H9 (cell line): ENCODE data around the gene PROCA1. TPM values are rescaled to one million over a fixed set of nuclear protein-coding genes. Genes with fewer than 3 reads are reported as not detected.
A peak's percentile ranks its signal among the peaks of the same experiment; 100 is the strongest.

Experiments
- DNase-seq: peaks from one replicate; pipeline ENCODE4 v3.0.0-alpha.2; 2017
- H2AFZ ChIP-seq: one replicate; pipeline ENCODE4 v1.6.1; 2013; ENCODE audit warnings: mild to moderate bottlenecking, low read length, control low read depth, moderate library complexity
- H2AK5ac ChIP-seq: 2 replicates; pipeline ENCODE4 v1.6.1; 2013; ENCODE audit warnings: low read length, control low read depth, mixed read lengths; ENCODE audit not compliant: insufficient read length
- H2BK120ac ChIP-seq: one replicate; pipeline ENCODE4 v1.6.1; 2013; ENCODE audit warnings: low read depth, mild to moderate bottlenecking, low read length, control low read depth, inconsistent platforms; ENCODE audit not compliant: poor library complexity, severe bottlenecking
- H2BK12ac ChIP-seq: 2 replicates; pipeline ENCODE4 v1.6.1; 2013; ENCODE audit warnings: low read length, control low read depth, mixed read lengths, low read depth; ENCODE audit not compliant: insufficient read length
- H2BK15ac ChIP-seq: 2 replicates; pipeline ENCODE4 v1.6.1; 2013; ENCODE audit warnings: low read depth, low read length, control low read depth
- H2BK20ac ChIP-seq: one replicate; pipeline ENCODE4 v1.6.1; 2013; ENCODE audit warnings: low read depth, mild to moderate bottlenecking, low read length, control low read depth, inconsistent platforms; ENCODE audit not compliant: poor library complexity, severe bottlenecking
- H2BK5ac ChIP-seq: 2 replicates; pipeline ENCODE4 v1.6.1; 2013; ENCODE audit warnings: low read length, control low read depth, mixed read lengths; ENCODE audit not compliant: insufficient read length
- H3K14ac ChIP-seq: 2 replicates; pipeline ENCODE4 v1.6.1; 2013; ENCODE audit warnings: low read length, control low read depth; ENCODE audit not compliant: insufficient read depth
- H3K18ac ChIP-seq: 2 replicates; pipeline ENCODE4 v1.6.1; 2013; ENCODE audit warnings: low read depth, mild to moderate bottlenecking, mixed read lengths, low read length, control low read depth; ENCODE audit not compliant: insufficient read length
- H3K23ac ChIP-seq: 2 replicates; pipeline ENCODE4 v1.6.1; 2013; ENCODE audit warnings: low read length, control low read depth, mixed read lengths, low read depth; ENCODE audit not compliant: insufficient read length
- H3K23me2 ChIP-seq: 2 replicates; pipeline ENCODE4 v1.6.1; 2013; ENCODE audit warnings: low read depth, mild to moderate bottlenecking, mixed read lengths, low read length, control low read depth; ENCODE audit not compliant: insufficient read length, poor library complexity, severe bottlenecking
- H3K27ac ChIP-seq: 2 replicates; pipeline ENCODE4 v1.5.1; 2013; ENCODE audit warnings: low read length, control low read depth, mixed read lengths, low read depth; ENCODE audit not compliant: insufficient read length
- H3K27me3 ChIP-seq: 2 replicates; pipeline ENCODE4 v1.6.1; 2013; ENCODE audit warnings: low read length, control low read depth, inconsistent platforms; ENCODE audit not compliant: insufficient read depth
- H3K4ac ChIP-seq: 2 replicates; pipeline ENCODE4 v1.6.1; 2013; ENCODE audit warnings: low read depth, mild to moderate bottlenecking, control low read depth, inconsistent platforms, low read length, moderate library complexity
- H3K4me1 ChIP-seq: 2 replicates; pipeline ENCODE4 v1.6.1; 2013; ENCODE audit warnings: low read length, control low read depth, inconsistent platforms; ENCODE audit not compliant: insufficient read depth
- H3K4me2 ChIP-seq: 2 replicates; pipeline ENCODE4 v1.6.1; 2013; ENCODE audit warnings: low read length, control low read depth, mixed read lengths; ENCODE audit not compliant: insufficient read length, insufficient read depth
- H3K56ac ChIP-seq: 2 replicates; pipeline ENCODE4 v1.6.1; 2013; ENCODE audit warnings: low read depth, mild to moderate bottlenecking, mixed read lengths, low read length, control low read depth; ENCODE audit not compliant: insufficient read length
- H3K79me1 ChIP-seq: 2 replicates; pipeline ENCODE4 v1.6.1; 2013; ENCODE audit warnings: low read depth, mild to moderate bottlenecking, moderate library complexity, low read length, control low read depth, inconsistent platforms; ENCODE audit not compliant: insufficient read depth, poor library complexity, severe bottlenecking
- H3K79me2 ChIP-seq: 2 replicates; pipeline ENCODE4 v1.6.1; 2013; ENCODE audit warnings: low read length, control low read depth, inconsistent platforms; ENCODE audit not compliant: insufficient read depth
- H3K9ac ChIP-seq: 2 replicates; pipeline ENCODE4 v1.6.1; 2013; ENCODE audit warnings: low read length, control low read depth, mixed read lengths; ENCODE audit not compliant: insufficient read length; ENCODE audit errors: extremely low read depth
- H3K9me3 ChIP-seq: one replicate; pipeline ENCODE4 v1.6.1; 2013; ENCODE audit warnings: low read depth, low read length, inconsistent platforms; ENCODE audit not compliant: control insufficient read depth
- H3T11ph ChIP-seq: one replicate; pipeline ENCODE4 v1.6.1; 2013; ENCODE audit warnings: mild to moderate bottlenecking, low read length, control low read depth, inconsistent platforms
- H4K20me1 ChIP-seq: one replicate; pipeline ENCODE4 v1.6.1; 2013; ENCODE audit not compliant: control insufficient read depth, insufficient read length, insufficient read depth
- H4K5ac ChIP-seq: 2 replicates; pipeline ENCODE4 v1.6.1; 2013; ENCODE audit warnings: low read depth, mild to moderate bottlenecking, mixed read lengths, low read length, control low read depth; ENCODE audit not compliant: insufficient read length
- H4K8ac ChIP-seq: replicated peaks from 2 replicates; pipeline ENCODE4 v1.6.1; 2013; ENCODE audit warnings: low read length, control low read depth, mixed read lengths, low read depth; ENCODE audit not compliant: insufficient read length
- H4K91ac ChIP-seq: 2 replicates; pipeline ENCODE4 v1.6.1; 2013; ENCODE audit warnings: low read depth, mild to moderate bottlenecking, moderate library complexity, mixed read lengths, low read length, control low read depth; ENCODE audit not compliant: insufficient read length
- H3K27ac Mint-ChIP-seq, 3 experiments: 2 replicates in 2 of 3; 3 replicates in 1 of 3; pipeline ENCODE4 v1.8.0; 2020 to 2021; ENCODE audit warnings: mixed read lengths in 3 of 3, mild to moderate bottlenecking in 1 of 3, moderate library complexity in 1 of 3
- H3K27me3 Mint-ChIP-seq: 2 replicates; pipeline ENCODE4 v1.8.0; 2021; ENCODE audit warnings: low read depth, mild to moderate bottlenecking, moderate library complexity, mixed read lengths
- H3K36me3 Mint-ChIP-seq, 3 experiments: 2 replicates in 2 of 3; 3 replicates in 1 of 3; pipeline ENCODE4 v1.8.0; 2020 to 2021; ENCODE audit warnings: low read depth in 3 of 3, mixed read lengths in 3 of 3; ENCODE audit not compliant: insufficient read depth in 1 of 3
- H3K4me1 Mint-ChIP-seq, 2 experiments: 2 replicates each; pipeline ENCODE4 v1.8.0; 2020; ENCODE audit warnings: mixed read lengths in 2 of 2
- H3K4me3 Mint-ChIP-seq, 2 experiments: 2 replicates in 1 of 2; 3 replicates in 1 of 2; pipeline ENCODE4 v1.8.0; 2020 to 2021; ENCODE audit warnings: mild to moderate bottlenecking in 2 of 2, mixed read lengths in 2 of 2, moderate library complexity in 1 of 2
- H3K9me3 Mint-ChIP-seq, 2 experiments: 2 replicates in 1 of 2; 3 replicates in 1 of 2; pipeline ENCODE4 v1.8.0; 2020; ENCODE audit warnings: mild to moderate bottlenecking in 2 of 2, mixed read lengths in 2 of 2, moderate library complexity in 1 of 2
- CTCF ChIP-seq: fragments of 200-600 bp; sonication (generic); conservative IDR thresholded peaks from 3 replicates; pipeline ENCODE4 v1.8.0; 2021; ENCODE audit warnings: antibody characterized with exemption, mild to moderate bottlenecking
- WGBS: extraction: QIAGEN DNeasy Blood & Tissue Kit; methylation state at CpG from one replicate; pipeline ENCODE4 v1.1.7; 2013; ENCODE audit warnings: missing lambda C conversion rate, low lambda C conversion rate, mixed read lengths; ENCODE audit not compliant: insufficient read length; ENCODE audit errors: extremely low coverage; 5-methylcytosine and 5-hydroxymethylcytosine counted together
- total RNA-seq: library from RNA; stranded (reverse); gene quantifications from 2 replicates; pipeline ENCODE4 v1.2.1, GENCODE V29; 2021

PROCA1 gene
- total RNA-seq, 1 experiment from 2014 or later = 15.0 TPM

- no peak overlapping the region for H3K56ac ChIP-seq
- H2BK120ac ChIP-seq = no peak overlapping the region
- peaks cover 26% of the 10 kb centered on the region for H3K23me2 ChIP-seq
- H2BK20ac ChIP-seq = no peak overlapping the region
- H4K8ac ChIP-seq = no peak overlapping the region
- no peak overlapping the region for H2BK12ac ChIP-seq
- Mint-ChIP-seq H3K9me3 (no peaks in the 10 kb centered on the region; a peak in 1 of 5 replicates), H3K36me3 (peaks cover 60 to 67% (median 62%) of the 10 kb centered on the region in 3 experiments), H3K27me3 (no peaks in the 10 kb centered on the region), H3K4me1 (peaks cover 35 to 62% of the 10 kb centered on the region in 2 experiments), H3K27ac (peak overlapping the region; percentile 99 to 100 (median 100)), H3K4me3 (peak overlapping the region; percentile 99)
- peaks cover 24% of the 10 kb centered on the region; the same call in 1 of the 2 replicates for H3K79me2 ChIP-seq
- no peak overlapping the region for H2BK15ac ChIP-seq
- no peak overlapping the region for H3K23ac ChIP-seq
- no peak overlapping the region for H2BK5ac ChIP-seq
- H3K9ac ChIP-seq = peak overlapping the region; percentile 84
- H4K91ac ChIP-seq = no peak overlapping the region
- H3T11ph ChIP-seq = no peak overlapping the region
- 0 out of 2 replicates have a peak, but pooled peaks cover 10% of the 10 kb centered on the region for H3K4me1 ChIP-seq
- peak overlapping the region; percentile 87 for H3K4me2 ChIP-seq
- H3K18ac ChIP-seq = peak overlapping the region; percentile 67
- DNase-seq = no peak
- H2AFZ ChIP-seq = no peak overlapping the region
- no peak overlapping the region for H2AK5ac ChIP-seq
- H4K5ac ChIP-seq = no peak overlapping the region
- H4K20me1 ChIP-seq = no peaks in the 10 kb centered on the region
- H3K14ac ChIP-seq = peak overlapping the region; percentile 55
- H3K79me1 ChIP-seq = peaks cover 7% of the 10 kb centered on the region
- peak overlapping the region; percentile 42 for H3K27ac ChIP-seq
- H3K27me3 ChIP-seq = no peaks in the 10 kb centered on the region
- WGBS = no CpG with 5 or more reads among the region's 18 CpGs
- no peak overlapping the region for H3K4ac ChIP-seq
- H3K9me3 ChIP-seq = no peaks in the 10 kb centered on the region
- no peak for TF ChIP-seq CTCF
These were observed 7.3 kb upstream of the PROCA1 start for GRCh38 chr17:28719021-28719433.
